Prostate gland (tissue), 2 donors: ENCODE measurements around the gene SLC35B1.
A peak's percentile ranks its signal among the peaks of the same experiment; 100 is the strongest.

Source experiments
- POLR2A ChIP-seq: fragments of 450-650 bp; IDR thresholded peaks from one replicate; pipeline ENCODE4 v1.6.1; 2016; ENCODE audit warnings: antibody characterized with exemption, mild to moderate bottlenecking
- POLR2AphosphoS5 ChIP-seq: sonication (generic); formaldehyde crosslinking; IDR thresholded peaks from one replicate; pipeline ENCODE4 v1.6.1; 2017; ENCODE audit warnings: antibody characterized with exemption
- TF ChIP-seq, protein P1 (sequence below), 4 experiments: fragments of 200-600 bp in 2 of 4; fragments of 450-650 bp in 2 of 4; sonication (generic) in 2 of 4; IDR thresholded peaks; 1 replicate in 3 of 4; 2 replicates in 1 of 4; pipeline ENCODE4 v1.5.1; 2016 to 2019; ENCODE audit warnings: antibody characterized with exemption in 4 of 4, mild to moderate bottlenecking in 2 of 4, moderate library complexity in 2 of 4

DNA sequence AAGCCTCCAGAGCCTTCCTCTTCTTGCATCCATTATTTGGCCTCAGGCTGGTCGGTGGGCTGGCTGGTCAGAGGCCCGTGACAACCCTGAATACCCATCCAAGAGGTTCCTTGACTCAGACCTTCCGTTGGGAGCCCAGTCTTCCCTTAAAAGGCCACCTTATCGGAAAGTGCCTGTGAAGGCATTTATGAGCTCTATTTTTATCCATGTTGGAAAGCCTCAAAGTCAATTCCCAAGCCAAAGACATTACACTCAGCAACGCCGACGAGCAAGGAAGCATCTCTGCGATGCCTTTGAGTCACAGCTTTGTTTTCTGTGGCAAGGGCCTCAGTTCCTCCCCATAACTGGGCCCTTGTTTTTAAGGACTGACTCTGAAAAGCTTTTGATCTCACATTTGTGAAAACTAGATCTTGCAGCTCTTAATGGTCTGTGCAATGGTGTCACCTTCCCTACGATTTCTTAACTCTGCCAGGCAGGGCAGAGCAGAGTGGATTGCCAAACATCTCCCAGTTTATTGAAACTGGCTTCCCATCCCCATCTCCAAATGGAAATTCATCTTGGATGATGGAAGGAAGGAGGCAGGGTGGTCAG is 16.6 kb downstream of the SLC35B1 start:
- TF ChIP-seq POLR2AphosphoS5 (peak; percentile 73), POLR2A (no peak)
- TF ChIP-seq, protein P1, sequence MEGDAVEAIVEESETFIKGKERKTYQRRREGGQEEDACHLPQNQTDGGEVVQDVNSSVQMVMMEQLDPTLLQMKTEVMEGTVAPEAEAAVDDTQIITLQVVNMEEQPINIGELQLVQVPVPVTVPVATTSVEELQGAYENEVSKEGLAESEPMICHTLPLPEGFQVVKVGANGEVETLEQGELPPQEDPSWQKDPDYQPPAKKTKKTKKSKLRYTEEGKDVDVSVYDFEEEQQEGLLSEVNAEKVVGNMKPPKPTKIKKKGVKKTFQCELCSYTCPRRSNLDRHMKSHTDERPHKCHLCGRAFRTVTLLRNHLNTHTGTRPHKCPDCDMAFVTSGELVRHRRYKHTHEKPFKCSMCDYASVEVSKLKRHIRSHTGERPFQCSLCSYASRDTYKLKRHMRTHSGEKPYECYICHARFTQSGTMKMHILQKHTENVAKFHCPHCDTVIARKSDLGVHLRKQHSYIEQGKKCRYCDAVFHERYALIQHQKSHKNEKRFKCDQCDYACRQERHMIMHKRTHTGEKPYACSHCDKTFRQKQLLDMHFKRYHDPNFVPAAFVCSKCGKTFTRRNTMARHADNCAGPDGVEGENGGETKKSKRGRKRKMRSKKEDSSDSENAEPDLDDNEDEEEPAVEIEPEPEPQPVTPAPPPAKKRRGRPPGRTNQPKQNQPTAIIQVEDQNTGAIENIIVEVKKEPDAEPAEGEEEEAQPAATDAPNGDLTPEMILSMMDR (IDR thresholded peaks at IDR 0.05) = no peak
